Posterior cingulate gyrus (tissue), 11 donors: Measurements from ENCODE around the gene TGFBR3.

Source experiments
- DNase-seq, 10 donors: peaks; one replicate each; pipeline versions ENCODE4 v3.0.0 to v3.0.0-alpha.2; 2020 to 2021; ENCODE audit warnings: mixed read lengths in 3 of 10
- intact Hi-C: fragments of 100-400 bp; cut with DNase I; formaldehyde crosslinking; loops from one replicate; pipeline ENCODE4 v1.15.1; 2023

Gene TGFBR3

DNA sequence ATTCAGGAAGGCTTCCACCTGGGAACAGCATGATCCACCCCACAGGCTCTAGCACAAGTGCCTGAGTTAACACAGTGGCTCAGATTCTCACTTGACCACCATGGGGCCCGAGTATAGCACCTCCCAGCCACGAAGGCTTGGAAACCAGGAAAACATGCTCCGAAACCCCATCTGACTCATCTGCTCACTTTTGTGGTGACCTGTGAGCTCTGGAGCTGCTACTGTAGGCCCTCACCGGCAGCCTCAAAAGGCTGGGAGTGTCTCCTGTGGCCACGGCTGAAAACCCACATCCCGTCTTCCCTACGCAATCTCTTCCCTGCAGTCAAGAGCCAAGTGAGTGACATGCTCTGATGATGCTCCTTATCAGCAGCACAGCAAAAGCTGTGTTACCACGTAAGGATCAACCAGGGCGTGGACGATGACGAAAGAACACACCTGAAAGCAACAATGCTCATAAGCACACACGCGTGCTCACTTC lies 81.4 kb downstream of the TGFBR3 start:
- DNase-seq = no peak

DNA sequence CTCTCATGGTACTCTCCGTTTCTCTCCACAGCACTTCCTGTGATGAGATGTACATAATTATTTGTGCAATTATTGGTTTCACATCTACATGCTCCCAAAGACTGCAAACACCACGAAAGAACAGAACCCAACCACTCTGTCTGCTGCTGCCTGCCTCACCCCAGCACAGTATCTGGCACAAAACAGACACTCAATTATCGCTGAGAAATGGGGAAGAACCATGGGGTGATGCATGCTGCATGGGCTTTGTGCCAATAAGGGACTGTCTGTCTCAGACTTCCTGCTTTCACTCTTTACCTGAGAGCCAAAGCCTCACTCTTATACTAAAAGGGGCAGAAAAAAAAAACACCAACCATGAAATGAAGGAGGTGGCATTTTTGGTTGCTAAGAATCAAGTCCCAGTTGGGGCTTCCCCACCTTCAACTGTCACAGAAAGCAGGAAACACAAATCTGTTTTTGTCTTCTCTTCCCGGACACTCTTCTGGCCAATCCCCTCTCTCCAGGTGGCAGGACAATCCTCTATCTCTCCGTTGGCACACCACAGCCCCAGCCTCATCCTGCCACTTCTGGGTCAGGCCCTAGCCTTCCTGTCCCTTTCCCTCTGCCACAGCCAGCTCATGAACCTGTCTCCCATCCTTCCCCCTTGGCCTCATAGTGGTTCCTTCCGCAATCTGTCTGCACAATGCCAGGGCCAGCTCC lies 82.0 kb downstream of the TGFBR3 start:
- intact Hi-C loops = no loop called here
- DNase-seq = no peak

More for the DNA sequence above, 81.4 kb downstream of the TGFBR3 start:
- intact Hi-C loops = no loop called here

DNA sequence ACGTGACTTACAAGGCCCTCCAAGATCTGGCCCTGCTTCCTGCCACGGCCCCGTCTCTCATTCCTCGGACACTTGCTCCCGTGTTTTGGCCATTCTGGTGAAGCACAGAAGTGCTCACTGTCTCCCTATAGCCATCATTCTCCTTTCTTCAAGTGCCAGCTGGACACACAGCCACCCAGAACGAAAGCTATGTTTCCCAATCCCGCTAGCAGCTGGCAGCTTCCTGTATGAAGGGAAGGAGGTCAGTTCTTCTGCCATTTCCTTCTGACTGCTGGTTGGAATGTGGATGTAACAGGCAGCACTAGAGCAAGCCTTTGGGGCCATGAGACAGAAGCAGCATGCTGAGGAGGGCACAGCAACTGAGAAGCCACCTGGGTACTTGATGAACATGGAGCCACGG lies 82.8 kb downstream of the TGFBR3 start:
- intact Hi-C loops = no loop called here
- no peak for DNase-seq

DNA sequence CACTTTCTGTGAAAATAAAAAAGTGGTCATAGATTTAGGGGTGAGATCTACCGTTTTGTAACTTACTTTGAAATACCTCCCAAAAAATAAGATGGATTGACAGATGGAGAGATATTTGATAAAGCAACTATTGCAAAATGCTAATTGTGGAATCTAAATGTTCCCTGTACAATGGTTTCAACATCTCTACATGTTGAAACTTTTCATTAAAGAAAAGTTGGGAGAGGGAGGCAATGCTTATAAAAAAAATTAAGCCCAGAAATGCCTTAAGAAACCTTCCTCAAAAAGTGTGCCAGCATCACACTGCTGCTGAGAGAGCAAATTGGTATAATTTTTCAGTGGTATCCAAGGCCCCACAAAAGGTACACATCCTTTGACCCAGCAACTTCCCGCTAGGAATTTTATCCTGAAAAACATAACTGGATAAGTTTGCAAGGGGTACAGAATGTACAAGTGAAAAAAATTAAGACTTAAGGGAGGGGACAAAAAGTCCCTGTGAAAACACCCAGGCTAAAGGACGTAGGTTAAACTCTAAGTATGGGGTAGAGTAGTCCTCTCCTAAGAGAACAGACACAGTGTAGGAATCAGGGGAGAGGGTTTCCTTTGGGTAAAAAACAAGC lies 84.3 kb downstream of the TGFBR3 start:
- intact Hi-C loops = no loop called here
- no peak for DNase-seq

DNA sequence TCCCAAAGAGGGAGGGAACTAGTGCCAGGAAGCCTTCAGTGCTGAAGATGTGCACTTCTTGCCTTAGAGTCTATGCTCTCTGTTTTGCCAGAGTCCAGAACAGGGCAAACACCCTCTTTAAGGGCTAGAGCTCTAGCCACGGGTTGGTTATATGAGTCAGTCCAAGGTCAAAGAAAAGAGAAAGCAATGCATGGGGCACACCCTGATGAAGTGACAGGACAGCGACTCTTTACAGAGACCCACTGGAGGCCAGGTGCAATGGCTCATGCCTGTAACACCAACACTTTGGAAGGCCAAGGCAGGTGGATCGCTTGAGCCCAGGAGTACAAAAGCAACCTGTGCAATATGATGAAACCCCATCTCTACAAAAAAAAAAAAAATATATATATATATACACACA lies 86.1 kb downstream of the TGFBR3 start:
- intact Hi-C loops = no loop called here
- no peak for DNase-seq

DNA sequence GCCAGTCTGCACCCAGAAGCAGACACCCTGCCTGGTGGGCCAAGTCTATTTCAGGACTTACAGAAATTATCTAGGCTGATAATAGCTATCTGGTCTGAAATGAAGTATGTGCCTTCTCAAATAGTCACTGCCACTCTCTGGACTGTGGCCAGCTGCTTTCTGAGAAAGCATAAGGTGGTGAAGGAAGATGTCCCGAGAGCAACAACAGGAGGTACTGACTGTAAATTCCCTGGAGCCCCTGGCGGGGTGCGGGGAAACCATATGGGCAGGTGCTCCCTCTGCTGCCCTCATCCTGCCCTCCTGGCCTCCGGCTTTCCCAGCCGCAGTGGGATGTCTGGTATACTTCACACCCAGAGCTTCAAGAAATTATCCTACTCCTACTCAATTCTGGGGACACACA lies 86.8 kb downstream of the TGFBR3 start:
- intact Hi-C loops = no loop called here

DNA sequence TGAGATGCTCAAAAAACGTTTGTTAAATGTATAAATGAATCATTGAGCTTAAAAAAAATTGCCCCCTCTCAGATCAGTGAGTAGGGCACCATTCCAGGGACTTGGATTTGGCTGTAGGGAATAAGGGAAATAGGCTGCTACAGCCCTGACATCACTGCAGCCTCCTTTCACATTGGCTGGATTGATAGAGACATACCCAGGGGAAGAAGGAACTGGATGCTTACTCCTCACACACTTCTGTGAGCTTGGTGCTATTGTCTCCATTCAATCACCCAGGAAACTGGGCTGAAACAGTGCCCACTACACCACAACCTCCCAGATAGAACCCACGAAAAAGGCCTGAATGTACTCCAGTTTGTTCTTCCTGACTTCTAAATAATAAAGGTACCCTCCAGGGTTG lies 87.2 kb downstream of the TGFBR3 start:
- intact Hi-C loops = no loop called here
- DNase-seq = no peak

More for the DNA sequence above, 86.8 kb downstream of the TGFBR3 start:
- no peak for DNase-seq

DNA sequence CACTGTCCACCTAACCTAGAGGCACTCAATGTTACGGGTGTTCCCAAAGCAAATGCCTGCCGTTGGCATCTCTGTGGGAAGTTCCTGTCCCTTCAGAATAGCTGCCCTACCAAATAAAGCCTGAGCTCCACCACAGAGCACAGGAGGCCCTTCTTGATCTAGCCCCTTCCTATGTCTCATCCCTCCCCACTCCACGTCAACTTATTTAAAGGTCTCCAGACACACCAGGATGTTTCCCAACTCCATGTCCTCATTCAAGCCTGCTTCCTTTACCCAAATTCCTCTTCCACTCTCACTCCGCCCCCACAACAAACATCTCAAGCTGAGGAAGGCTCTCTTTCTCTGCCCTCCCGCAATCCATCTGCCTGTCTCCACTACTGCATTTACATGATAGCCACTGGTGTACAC lies 87.7 kb downstream of the TGFBR3 start:
- no peak for DNase-seq
- intact Hi-C loops = no loop called here

DNA sequence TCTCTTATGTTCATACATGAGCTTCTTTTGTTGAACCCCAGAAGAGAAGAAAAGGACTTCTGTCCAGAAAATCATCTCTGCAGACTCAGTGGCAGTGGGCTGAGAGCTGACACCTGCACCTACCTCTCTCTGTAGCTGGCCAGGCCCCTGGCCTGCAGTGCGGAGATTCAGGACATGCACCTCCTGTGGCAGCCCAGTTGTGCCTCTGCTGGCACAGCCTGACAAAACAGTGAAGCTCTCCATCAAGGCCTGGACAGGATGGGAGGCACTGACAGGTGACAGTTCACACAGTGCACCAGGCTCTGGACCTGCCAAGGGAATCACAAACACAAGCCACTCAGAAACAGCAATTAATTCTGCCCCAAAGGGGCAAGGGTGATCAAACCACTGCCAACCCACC lies 88.8 kb downstream of the TGFBR3 start:
- intact Hi-C loops = no loop called here
- DNase-seq = no peak

DNA sequence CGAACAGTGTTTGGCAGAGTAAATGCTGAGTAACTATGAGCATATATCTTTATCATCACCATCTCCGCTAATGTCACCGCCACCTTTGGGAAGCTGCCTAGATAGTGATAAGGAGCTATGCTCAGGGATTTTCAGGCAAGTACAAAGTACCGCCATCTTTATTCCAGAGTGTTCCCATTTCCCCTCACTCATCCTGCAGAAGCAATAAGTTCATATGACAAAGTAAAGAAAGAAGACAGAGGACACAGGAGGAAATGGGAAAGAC lies 89.6 kb downstream of the TGFBR3 start:
- intact Hi-C loops = no loop called here
- no peak for DNase-seq

DNA sequence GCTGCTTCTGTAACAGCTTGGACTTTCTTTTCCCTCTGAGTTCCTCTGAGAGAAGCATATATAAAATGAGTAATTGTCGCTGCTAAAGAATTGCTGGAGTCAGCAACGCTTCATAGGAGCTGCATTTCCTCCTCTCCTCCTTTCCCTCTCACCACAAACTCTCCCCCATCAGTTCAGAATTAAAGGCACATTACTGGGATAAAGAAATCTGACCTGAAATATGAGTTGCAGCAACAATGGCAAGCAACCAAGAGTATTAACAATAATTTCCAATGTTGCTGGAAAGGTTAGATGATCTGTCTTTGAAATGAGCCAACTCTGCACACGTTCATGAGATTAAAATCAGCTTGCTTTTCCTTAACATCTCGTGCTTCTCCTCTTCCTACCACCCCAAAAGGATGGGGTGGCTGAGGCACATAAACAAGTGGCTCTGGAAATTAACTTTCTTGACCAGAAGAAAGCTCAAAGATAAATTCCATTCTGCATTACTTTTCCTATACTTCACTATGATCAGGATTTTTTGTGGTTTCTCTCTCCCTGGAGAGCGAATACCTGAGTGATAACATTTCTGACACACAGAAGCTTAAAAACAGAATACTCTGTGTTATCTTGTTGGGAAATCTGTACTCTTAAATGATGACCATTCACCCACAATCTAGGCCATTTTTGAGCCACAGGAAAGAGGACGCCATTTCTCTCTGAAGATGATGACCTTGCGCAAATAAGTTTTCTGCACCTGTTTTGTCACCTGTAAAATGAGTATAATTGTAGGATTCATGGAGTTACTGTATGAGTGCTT lies 90.2 kb downstream of the TGFBR3 start:
- intact Hi-C loops = no loop called here
- no peak for DNase-seq

DNA sequence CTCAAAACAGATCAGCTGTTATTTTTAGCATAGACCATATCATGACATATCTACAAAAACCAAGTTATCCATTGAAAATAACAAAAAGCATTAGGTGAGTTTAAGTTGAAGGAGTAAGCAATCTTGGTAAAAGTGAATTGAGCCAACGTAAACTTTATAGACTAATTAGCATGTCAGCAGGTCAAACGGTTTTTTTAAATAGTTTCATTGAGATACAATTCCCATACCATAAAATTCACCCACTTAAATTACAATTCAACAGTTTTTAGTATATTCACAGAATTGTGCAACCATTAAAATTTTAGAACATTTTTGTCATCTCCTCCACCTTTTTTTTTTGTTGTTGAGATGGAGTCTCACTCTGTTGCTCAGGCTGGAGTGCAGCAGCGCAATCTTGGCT lies 92.1 kb downstream of the TGFBR3 start:
- intact Hi-C loops = no loop called here
- DNase-seq = no peak

DNA sequence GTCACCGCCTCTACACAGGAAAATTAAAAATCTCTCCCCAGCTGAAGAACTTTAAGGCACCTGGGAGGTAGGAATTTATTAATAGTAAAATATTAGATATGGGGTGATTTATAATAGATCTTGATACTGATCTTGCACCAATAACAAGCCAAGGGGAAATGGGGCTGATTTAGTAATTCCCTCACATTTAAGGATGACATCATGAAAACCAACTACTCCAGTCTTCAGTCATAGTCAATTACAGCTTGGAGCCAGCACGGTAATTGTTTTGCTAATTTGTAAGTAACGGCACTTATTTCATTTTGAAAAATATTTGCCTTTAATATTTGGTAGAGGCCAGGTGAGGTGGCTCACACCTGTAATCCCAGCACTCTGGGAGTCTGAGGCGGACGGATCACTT lies 92.8 kb downstream of the TGFBR3 start:
- DNase-seq = no peak
- intact Hi-C loops = no loop called here

DNA sequence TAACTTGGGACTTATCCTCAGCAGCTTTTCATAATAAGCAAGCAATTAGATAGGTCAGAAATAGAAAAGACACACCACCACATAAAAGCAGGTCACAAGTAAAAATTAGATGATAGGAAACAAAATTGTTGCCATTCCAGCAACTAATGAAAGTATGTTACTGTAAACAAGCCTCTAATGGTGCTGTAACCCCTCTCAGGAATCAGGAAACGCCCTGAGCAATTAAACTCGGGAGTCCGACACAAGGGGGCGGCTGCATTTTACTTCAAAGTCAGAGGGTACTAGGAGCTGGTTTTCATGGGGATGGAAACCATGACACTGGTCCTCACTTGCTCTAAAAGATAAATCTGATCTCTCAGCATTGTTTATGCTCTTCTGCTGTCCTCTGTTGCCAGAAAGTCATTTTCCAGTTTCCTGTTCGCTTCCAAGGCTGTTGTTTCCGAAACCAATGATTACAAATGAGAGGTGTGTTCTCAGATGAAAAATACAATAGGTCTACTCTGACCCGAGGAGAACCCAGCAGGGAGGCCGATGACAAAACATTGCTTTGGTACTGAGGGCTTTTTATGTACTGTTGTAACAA lies 93.4 kb downstream of the TGFBR3 start:
- no peak for DNase-seq
- intact Hi-C loops = no loop called here

DNA sequence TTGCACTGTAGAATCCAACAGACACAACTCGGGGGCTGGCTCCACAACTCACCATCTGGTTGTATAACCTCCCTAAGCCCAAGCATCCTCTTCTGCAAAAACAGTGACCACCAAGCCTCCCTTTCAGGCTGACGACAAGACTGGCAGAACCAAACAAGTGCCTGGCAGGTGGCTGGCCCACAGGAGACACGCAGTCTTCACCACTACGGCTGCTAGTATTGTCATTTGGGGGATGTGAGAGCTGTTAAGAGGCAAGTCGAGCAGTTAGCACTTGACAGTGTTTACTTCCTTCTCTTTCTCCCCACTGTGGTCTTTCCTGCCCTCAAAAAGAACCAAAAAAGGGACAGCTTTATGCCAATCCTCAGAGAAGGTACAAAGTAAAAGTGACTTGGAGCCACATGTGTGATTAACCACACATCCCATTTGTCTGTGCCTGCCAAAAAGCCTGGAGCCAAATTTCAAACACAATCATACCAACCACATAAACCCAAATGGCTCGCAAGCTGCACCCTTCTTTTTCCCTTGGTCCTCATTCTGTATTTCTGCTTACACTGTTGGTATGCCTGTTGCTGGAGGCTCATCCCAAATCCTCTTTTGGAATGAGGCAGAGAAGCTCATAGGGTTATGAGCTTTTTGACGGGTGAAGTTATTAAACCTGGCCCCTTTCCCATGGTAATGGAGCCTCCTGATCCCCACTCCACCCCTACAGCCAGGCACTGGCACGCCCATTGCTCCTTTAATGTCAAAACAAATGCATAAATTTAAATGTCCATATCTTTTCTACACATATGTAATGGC lies 94.1 kb downstream of the TGFBR3 start:
- intact Hi-C loops = no loop called here
- DNase-seq = no peak

DNA sequence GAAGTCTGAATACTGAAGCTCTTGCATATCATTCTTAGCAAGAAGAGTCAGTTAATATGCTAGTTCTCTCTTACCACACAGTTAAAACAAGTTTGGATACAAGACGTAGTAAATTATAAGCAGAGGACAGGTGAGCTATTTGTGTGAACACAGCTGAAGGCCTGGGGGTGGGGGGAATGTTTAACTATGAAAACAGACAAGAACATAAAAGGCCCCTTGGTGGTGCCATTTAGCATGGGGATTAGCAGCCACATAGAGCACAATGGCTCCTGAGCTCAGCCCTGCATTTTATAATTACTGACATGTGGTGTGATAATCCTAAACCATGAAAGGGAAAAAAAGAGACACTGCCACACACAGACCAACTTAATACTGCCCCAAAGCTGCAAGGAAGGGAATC lies 94.8 kb downstream of the TGFBR3 start:
- DNase-seq = no peak
- intact Hi-C loops = no loop called here

DNA sequence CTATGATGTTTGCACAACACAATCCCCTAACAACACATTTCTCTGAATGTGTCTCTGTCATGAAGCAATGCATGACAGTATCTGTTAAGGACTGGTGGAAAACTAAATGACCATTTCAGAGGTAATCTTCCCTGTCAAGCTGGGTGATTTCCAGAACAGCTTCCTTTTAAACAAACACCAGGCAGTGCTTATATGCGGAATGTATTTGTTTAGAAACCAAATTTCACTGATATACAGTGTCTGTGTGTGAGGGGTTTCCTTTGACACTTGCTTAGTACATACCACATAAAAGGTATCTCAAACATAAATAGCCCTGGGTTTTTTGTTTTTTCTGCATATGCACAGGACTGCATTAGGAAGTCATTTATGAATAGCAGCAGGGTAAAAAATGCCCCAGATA lies 95.6 kb downstream of the TGFBR3 start:
- intact Hi-C loops = no loop called here
- DNase-seq = no peak

DNA sequence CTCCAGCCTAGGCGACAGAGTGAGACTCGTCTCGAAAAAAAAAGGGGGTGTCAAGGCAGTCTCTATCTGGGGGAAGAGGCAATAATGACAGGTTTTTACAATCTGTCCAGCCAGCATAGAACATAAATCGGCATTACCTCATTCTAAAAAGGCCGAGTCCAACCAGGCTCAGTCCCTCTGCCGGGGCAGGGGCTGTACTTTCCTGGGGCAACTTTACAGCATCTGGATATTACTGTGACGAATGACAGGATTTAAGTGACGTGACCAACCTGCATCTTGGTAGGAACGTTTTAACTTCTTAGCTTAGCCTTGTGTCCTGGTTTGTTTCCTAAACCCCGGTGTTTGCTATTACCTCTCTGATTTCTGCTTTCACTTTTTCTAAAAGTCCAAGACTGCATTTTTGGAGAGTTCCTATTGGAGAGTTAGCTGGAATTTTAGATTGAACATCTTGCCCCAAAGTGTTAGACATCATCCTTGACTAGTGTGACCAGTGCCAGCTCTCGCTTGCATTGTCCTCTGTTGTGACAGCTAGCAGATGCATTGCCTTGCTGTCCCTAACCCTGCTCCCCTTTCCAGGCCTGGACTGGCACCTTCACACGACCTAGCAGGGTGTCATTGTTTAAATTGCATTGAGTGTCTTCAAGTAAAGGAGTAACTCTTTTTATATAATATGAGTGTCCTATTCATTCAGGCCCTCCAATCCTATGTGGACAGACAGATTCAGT lies 96.5 kb downstream of the TGFBR3 start:
- no peak for DNase-seq
- intact Hi-C loops = no loop called here

DNA sequence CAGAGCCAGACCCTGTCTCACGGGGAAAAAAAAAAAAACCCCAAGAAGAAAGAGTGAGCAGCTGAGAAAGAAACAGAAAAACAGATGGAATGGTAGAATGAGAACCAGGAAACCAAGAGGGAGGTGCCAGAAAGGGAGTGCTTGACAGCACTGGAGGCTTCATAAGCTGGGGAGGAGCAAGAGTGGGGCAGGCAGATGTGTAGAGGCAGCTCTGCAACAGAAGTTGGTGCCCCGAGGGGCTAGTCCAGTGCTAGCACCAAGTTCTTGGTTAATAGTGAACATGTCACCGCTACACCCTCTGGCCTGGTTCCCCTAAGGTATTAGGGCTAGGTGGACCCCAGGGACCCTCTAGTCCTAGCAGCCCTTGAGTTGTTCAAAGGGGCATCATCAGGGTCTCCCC lies 98.0 kb downstream of the TGFBR3 start:
- intact Hi-C loops = no loop called here
- DNase-seq = no peak

DNA sequence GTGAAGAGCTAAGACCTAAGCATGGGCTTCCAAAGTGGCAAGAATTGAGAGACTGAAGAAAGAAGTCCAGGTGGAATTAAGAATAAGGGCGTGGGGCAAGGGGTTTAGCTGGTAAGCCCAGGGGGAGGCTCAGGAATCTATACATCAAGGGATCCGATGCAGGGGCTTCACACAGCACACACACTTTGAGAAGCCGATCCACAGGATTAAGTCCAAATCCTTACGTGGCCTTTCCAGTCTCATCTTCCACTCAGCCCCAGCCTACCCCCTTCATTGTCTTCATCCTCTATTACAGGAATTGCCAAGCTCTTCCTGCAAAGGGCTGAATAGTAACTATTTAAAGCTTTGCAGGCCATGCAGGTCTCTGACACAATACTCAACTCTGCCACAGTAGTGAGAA lies 101.3 kb downstream of the TGFBR3 start:
- intact Hi-C loops = no loop called here
- no peak for DNase-seq
